Calu3 (cell line): ENCODE data around the gene FAM118B. TPM values are rescaled to one million over a fixed set of nuclear protein-coding genes. Genes with fewer than 3 reads are reported as not detected.

ENCODE experiments used
- BruUV-seq: library from RNA; stranded (reverse); fragments of 400-500 nt; replicated peaks from 2 replicates; lab custom pipeline; 2021; lab: Mats Ljungman, UMichigan
- CTCF ChIA-PET: fragments of 300-600 bp; sonication (Branson Sonifier 250); formaldehyde crosslinking; loops from one replicate; lab custom pipeline; 2022; ENCODE audit warnings: antibody characterized with exemption; lab: Charles Lee
- DNase-seq: peaks from one replicate; pipeline ENCODE4 v3.0.0; 2022
- H3K27ac Mint-ChIP-seq: one replicate; pipeline ENCODE4 v1.8.0; 2022; ENCODE audit warnings: mixed read lengths; ENCODE audit not compliant: unreplicated experiment
- H3K27me3 Mint-ChIP-seq: one replicate; pipeline ENCODE4 v1.8.0; 2022; ENCODE audit warnings: mixed read lengths; ENCODE audit not compliant: unreplicated experiment
- H3K36me3 Mint-ChIP-seq: one replicate; pipeline ENCODE4 v1.8.0; 2022; ENCODE audit warnings: mild to moderate bottlenecking, moderate library complexity, mixed read lengths; ENCODE audit not compliant: insufficient read depth, unreplicated experiment
- H3K4me1 Mint-ChIP-seq: one replicate; pipeline ENCODE4 v1.8.0; 2022; ENCODE audit warnings: mild to moderate bottlenecking, low read depth, mixed read lengths; ENCODE audit not compliant: unreplicated experiment
- H3K4me3 Mint-ChIP-seq: one replicate; pipeline ENCODE4 v1.8.0; 2022; ENCODE audit warnings: mild to moderate bottlenecking, low read depth, moderate library complexity, mixed read lengths; ENCODE audit not compliant: unreplicated experiment
- H3K9me3 Mint-ChIP-seq: one replicate; pipeline ENCODE4 v1.8.0; 2022; ENCODE audit warnings: low read depth, mixed read lengths; ENCODE audit not compliant: unreplicated experiment
- intact Hi-C: fragments of 100-400 bp; cut with micrococcal nuclease; formaldehyde crosslinking; loops from one replicate; pipeline ENCODE4 v1.10.0; 2022; ENCODE audit not compliant: unreplicated experiment
- total RNA-seq: library from RNA; stranded (reverse); gene quantifications from 2 replicates; pipeline ENCODE4 v1.2.3, GENCODE V29; 2022
- TF ChIP-seq, protein P1 (sequence below): fragments of 200-600 bp; IDR thresholded peaks from one replicate; pipeline ENCODE4 v1.8.0; 2022; ENCODE audit warnings: antibody characterized with exemption; ENCODE audit not compliant: unreplicated experiment

The FAM118B gene
- total RNA-seq, 1 experiment from 2014 or later, result 15.7 TPM

DNA sequence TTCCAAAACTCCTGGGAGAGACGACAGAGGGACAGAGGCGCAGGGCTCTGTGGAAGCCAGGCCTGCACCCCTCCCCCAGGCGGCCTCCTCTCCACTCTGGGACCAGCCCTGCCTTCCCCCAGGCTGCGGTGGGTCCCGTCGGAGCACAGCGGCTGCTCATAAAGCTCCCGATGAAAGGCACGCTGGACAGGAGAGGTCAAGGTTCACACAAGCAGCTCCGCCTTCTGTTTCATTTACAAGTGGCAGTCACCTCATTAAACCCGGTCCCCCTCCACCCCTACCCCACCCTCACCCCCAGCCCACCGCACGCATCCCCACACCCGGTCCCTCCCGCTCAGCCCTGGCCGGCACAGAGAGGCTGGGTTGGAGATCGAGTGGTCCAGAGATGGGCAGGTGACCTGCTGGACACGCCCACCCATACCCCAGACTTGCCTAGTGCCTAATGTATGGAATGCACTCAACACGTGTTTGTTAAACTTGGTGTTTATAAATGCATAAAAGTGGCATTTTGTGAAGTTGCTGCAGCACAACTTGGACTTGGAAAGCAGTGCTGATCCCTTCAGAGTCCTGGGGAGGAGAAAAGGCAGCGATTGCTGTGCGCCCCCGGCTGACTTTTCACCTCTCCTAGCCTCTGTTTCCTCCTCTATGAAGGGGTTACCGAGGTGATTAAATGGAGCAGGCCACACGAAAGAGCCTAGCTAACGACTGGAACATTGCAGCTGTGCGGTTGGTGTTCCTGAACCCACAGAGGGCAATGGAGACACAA is 26.1 kb upstream of the FAM118B start:
- Mint-ChIP-seq H3K4me3 (no peak overlapping the region), H3K27ac (no peak overlapping the region), H3K4me1 (no peaks in the 10 kb centered on the region), H3K27me3 (no peaks in the 10 kb centered on the region), H3K36me3 (no peaks in the 10 kb centered on the region), H3K9me3 (no peaks in the 10 kb centered on the region)
- CTCF ChIA-PET, result no interaction called here
- intact Hi-C loops, result no loop called here
- TF ChIP-seq, protein P1, sequence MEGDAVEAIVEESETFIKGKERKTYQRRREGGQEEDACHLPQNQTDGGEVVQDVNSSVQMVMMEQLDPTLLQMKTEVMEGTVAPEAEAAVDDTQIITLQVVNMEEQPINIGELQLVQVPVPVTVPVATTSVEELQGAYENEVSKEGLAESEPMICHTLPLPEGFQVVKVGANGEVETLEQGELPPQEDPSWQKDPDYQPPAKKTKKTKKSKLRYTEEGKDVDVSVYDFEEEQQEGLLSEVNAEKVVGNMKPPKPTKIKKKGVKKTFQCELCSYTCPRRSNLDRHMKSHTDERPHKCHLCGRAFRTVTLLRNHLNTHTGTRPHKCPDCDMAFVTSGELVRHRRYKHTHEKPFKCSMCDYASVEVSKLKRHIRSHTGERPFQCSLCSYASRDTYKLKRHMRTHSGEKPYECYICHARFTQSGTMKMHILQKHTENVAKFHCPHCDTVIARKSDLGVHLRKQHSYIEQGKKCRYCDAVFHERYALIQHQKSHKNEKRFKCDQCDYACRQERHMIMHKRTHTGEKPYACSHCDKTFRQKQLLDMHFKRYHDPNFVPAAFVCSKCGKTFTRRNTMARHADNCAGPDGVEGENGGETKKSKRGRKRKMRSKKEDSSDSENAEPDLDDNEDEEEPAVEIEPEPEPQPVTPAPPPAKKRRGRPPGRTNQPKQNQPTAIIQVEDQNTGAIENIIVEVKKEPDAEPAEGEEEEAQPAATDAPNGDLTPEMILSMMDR, result no peak
- no peak for DNase-seq
- BruUV-seq, result no TSS peak

DNA sequence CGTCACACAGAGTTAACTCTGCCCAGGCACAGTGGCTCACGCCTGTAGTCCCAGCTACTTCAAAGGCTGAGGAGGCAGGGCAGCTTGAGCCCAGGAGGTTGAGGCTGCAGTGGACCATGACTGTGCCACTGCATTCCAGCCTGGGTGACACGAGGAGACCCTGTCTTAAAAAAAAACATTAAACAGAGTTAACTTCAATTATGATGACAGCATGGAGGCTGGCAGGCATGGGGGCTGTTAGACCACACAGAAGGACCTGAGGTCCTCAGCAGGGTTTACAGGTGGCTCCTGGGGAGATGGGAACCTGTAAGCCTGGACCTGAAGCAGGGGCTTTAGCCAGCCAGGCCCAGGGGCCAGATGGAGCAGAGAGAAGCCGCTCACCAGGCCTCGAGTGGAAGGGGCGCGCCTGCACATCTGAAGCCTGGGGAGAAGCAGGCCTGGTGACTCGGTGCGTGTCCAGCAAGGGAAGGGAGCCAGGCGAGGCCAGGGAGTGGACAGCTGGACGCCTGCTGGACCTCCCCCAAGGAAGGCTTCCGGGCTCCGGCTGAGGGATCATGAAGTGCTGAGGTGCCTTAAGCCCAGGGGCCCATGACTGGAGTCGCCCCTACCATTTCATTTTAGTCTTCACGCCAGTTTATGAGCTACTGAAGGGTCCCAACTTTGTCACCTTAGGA is 25.4 kb upstream of the FAM118B start:
- no peaks in the 10 kb centered on the region for H3K4me1 Mint-ChIP-seq
- no peak for DNase-seq
- BruUV-seq, result no TSS peak
- intact Hi-C loops, result no loop called here
- H3K27ac Mint-ChIP-seq, result no peak overlapping the region
- H3K36me3 Mint-ChIP-seq, result peaks cover 4% of the 10 kb centered on the region
- no peaks in the 10 kb centered on the region for H3K9me3 Mint-ChIP-seq
- H3K27me3 Mint-ChIP-seq, result no peaks in the 10 kb centered on the region
- TF ChIP-seq, protein P1, result no peak
- no peak overlapping the region for H3K4me3 Mint-ChIP-seq
- CTCF ChIA-PET, result no interaction called here

DNA sequence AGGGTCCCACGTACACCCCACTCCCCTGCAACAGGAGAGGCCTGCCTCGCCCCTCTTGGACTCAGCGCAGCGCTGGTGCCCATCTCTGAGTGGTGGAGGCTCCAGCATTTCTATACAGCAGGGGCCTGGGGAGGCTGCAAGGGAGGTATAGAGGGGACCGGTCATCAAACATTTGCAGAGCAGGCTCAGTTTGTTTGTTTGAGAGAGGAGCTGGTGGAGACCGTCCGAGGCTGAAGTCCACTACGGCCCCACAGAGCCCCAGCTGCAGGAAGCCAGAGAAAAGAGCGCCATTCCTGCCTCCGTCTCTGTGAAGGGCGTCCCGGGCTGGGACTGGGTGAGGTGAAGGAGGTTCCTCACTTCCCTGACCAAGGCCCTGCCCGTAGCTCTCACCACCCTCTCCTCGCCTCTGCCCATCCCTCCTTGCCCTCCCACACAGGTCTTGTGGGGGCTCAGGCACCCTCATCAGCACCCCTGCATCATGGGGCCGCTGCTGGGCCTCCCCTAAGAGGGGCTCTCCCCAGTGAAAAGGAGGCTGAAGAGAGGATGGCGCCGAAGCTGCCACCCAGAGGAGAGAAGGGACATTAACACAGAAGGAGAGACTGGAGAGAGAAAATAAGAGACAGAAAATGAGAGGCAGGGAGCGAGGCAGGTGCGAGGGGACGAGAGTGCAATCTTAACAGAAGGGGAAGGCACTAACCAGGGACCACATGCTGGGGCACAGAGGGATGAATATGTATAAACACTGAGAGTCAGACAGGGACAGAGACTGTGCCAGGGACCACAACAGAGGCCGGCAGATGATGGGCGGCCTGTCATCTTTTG is 24.7 kb upstream of the FAM118B start:
- Mint-ChIP-seq H3K4me1 (no peaks in the 10 kb centered on the region), H3K27me3 (no peaks in the 10 kb centered on the region), H3K9me3 (no peaks in the 10 kb centered on the region), H3K4me3 (no peak overlapping the region), H3K27ac (no peak overlapping the region), H3K36me3 (peaks cover 6% of the 10 kb centered on the region)
- intact Hi-C loops, result no loop called here
- no TSS peak for BruUV-seq
- no peak for DNase-seq
- CTCF ChIA-PET, result no interaction called here
- TF ChIP-seq, protein P1, result no peak

DNA sequence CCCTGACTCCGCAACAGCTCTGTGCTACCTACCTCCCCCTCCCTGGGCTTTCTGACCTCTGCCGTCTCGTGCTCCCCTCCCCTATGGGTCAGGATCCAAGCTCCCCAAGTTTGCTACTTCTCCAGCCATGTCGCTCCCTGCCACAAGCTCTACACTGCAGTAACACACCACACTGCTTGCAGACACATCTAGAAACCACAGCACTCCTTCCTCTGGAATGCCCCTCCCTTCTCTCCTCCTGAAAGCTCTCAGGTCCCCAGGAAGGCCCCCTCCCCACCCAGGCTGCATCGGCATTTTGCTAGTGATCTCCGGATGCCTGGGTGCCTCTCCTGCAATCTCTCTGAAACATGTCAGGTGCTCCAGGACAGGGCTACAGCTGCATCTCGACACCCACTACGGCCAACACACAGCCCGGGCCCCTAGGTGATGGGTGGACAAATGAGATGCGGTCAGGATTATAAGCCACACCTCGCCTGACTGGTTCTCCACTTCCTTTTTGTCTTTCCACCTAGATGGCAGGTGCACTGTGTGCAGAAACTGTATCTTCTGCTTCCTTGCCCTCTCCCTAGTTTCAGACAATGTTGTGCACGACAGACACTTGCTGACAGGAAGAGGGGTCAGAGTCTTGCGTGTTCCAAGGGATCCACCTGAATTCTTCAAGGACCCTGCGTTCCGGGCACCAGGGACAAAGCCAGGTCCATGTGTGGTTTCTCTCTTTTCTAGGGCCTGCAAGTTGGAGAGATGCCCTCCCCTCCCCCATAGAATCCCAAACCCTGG is 23.1 kb upstream of the FAM118B start:
- H3K9me3 Mint-ChIP-seq, result no peaks in the 10 kb centered on the region
- DNase-seq, result no peak
- H3K4me1 Mint-ChIP-seq, result no peaks in the 10 kb centered on the region
- no TSS peak for BruUV-seq
- intact Hi-C loops, result no loop called here
- TF ChIP-seq, protein P1, result no peak
- no peak overlapping the region for H3K4me3 Mint-ChIP-seq
- H3K36me3 Mint-ChIP-seq, result peaks cover 10% of the 10 kb centered on the region
- no peaks in the 10 kb centered on the region for H3K27me3 Mint-ChIP-seq
- H3K27ac Mint-ChIP-seq, result no peak overlapping the region
- CTCF ChIA-PET, result no interaction called here
